Measurements from ENCODE around the gene BTAF1. TPM values are rescaled to one million over a fixed set of nuclear protein-coding genes. Genes with fewer than 3 reads are reported as not detected.

BTAF1 gene
- total RNA-seq, 2 donors from 2014 or later = 11.8 to 12.7 TPM

GRCh38 chr10:92045641-92046106 is 122.1 kb downstream of the BTAF1 start:
- TF ChIP-seq, protein P1, sequence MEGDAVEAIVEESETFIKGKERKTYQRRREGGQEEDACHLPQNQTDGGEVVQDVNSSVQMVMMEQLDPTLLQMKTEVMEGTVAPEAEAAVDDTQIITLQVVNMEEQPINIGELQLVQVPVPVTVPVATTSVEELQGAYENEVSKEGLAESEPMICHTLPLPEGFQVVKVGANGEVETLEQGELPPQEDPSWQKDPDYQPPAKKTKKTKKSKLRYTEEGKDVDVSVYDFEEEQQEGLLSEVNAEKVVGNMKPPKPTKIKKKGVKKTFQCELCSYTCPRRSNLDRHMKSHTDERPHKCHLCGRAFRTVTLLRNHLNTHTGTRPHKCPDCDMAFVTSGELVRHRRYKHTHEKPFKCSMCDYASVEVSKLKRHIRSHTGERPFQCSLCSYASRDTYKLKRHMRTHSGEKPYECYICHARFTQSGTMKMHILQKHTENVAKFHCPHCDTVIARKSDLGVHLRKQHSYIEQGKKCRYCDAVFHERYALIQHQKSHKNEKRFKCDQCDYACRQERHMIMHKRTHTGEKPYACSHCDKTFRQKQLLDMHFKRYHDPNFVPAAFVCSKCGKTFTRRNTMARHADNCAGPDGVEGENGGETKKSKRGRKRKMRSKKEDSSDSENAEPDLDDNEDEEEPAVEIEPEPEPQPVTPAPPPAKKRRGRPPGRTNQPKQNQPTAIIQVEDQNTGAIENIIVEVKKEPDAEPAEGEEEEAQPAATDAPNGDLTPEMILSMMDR (IDR thresholded peaks at IDR 0.05) = no peak
- no peak for DNase-seq (ENCODE audit: low spot score)
- Histone ChIP-seq H3K4me1 (no peaks in the 10 kb centered on the region), H3K27ac (no peak overlapping the region), H3K36me3 (no peaks in the 10 kb centered on the region), H3K9me3 (no peaks in the 10 kb centered on the region), H3K4me3 (no peak overlapping the region), H3K27me3 (no peaks in the 10 kb centered on the region)

DNA sequence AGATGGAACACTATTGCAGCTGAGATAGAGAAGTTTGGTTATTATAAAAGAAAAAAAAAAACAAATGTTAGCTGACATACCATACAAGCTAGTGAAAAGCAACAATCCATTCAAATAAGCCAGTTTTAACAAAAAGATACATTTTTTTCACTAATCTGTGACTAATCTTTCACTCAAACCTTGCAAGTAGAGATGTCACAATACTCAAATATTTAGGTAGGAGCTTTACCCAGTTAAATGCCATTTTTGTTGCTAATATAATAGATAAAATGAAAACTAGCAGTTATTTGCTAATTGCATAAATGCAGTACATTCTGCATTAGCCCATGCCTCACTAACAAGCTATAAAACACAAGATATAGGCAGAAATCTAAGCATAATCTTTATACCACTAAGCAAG is 123.6 kb downstream of the BTAF1 start:
- Histone ChIP-seq H3K4me1 (no peaks in the 10 kb centered on the region), H3K27ac (no peak overlapping the region), H3K27me3 (no peaks in the 10 kb centered on the region), H3K4me3 (no peak overlapping the region), H3K36me3 (no peaks in the 10 kb centered on the region), H3K9me3 (no peaks in the 10 kb centered on the region)
- TF ChIP-seq, protein P1 (IDR thresholded peaks at IDR 0.05) = no peak
- no peak for DNase-seq (ENCODE audit: low spot score)

- Histone ChIP-seq H3K27me3 (no peaks in the 10 kb centered on the region), H3K36me3 (no peaks in the 10 kb centered on the region), H3K9me3 (no peaks in the 10 kb centered on the region), H3K4me3 (no peak overlapping the region), H3K27ac (peak overlapping the region in 1 of 2 donors; percentile 20), H3K4me1 (no peaks in the 10 kb centered on the region)
- TF ChIP-seq, protein P1 (IDR thresholded peaks at IDR 0.05) = no peak
- DNase-seq (ENCODE audit: low spot score) = no peak
Observed at GRCh38 chr10:92052088-92052487, 128.5 kb downstream of the BTAF1 start.

- Histone ChIP-seq H3K4me3 (no peak overlapping the region), H3K36me3 (no peaks in the 10 kb centered on the region), H3K27ac (no peak overlapping the region), H3K27me3 (no peaks in the 10 kb centered on the region), H3K4me1 (no peaks in the 10 kb centered on the region), H3K9me3 (no peaks in the 10 kb centered on the region)
- TF ChIP-seq, protein P1 (IDR thresholded peaks at IDR 0.05) = no peak
- DNase-seq (ENCODE audit: low spot score) = no peak
Observed at GRCh38 chr10:92052741-92053140, 129.2 kb downstream of the BTAF1 start.

GRCh38 chr10:92054807-92055206 is 131.2 kb downstream of the BTAF1 start:
- H3K4me1 ChIP-seq = no peaks in the 10 kb centered on the region
- H3K4me3 ChIP-seq = no peak overlapping the region
- no peaks in the 10 kb centered on the region for H3K9me3 ChIP-seq
- no peak overlapping the region for H3K27ac ChIP-seq
- H3K27me3 ChIP-seq = no peaks in the 10 kb centered on the region
- H3K36me3 ChIP-seq = no peaks in the 10 kb centered on the region
- no peak for DNase-seq (ENCODE audit: low spot score)
- TF ChIP-seq, protein P1 (IDR thresholded peaks at IDR 0.05) = no peak

- Histone ChIP-seq H3K4me1 (peaks cover 0 to 8% of the 10 kb centered on the region in 2 donors), H3K27me3 (no peaks in the 10 kb centered on the region), H3K9me3 (no peaks in the 10 kb centered on the region), H3K27ac (peak overlapping the region in 1 of 2 donors; percentile 9), H3K4me3 (no peak overlapping the region), H3K36me3 (no peaks in the 10 kb centered on the region)
- TF ChIP-seq, protein P1 (IDR thresholded peaks at IDR 0.05) = no peak
- DNase-seq (ENCODE audit: low spot score) = no peak
Observed at GRCh38 chr10:92062273-92062672, 138.7 kb downstream of the BTAF1 start.
